ENCODE results near the gene DDAH1.
"Not testable (repeated sequence)": the region's sequence is repeated elsewhere in the genome, so short reads cannot be mapped to it uniquely, and the experiment has no call there.

The DDAH1 gene

DNA sequence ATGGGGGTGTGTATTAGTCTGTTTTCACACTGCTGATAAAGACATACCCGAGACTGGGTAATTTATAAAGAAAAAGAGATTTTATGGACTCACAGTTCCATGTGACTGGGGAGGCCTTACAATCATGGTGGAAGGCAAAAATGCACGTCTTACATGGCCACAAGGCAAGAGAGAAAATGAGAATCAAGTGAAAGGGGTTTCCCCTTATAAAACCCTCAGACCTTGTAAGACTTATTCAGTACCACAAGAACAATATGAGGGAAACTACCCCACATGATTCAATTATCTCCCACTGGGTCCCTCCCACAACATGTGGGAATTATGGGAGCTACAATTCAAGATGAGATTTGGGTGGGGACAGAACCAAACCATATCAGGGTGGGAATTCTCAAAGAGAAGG lies 5.2 kb upstream of the DDAH1 start:
- not testable (repeated sequence) for DNase-seq (ENCODE audit: low read depth, low spot score)

DNA sequence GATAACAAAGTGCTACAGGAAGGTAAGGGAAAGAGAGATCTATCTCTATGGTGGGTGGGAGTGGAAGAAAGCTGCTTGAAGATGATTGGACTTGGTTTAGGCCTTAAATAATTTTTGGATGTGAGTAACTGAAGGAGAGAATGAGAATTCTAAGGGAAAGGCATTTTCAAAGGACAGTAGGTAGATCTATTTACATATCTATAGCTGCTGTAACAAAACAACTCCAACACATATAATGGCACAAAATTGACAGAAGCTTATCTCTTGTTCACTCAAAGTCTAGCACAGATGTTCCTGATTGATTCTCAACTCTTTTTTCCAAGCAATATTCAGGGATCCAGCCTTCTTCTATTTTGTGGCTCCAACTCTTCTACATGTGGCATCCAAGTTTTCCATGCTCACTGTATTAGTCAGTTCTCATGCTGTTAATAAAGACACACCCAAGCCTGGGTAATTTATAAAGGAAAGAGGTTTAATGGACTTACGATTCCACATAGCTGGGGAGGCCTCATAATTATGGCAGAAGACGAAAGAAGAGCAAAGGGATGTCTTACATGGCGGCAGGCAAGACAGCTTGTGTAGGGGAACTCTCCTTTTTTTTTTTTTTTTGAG lies 3.1 kb upstream of the DDAH1 start:
- no peak for DNase-seq (ENCODE audit: low read depth, low spot score)

DNA sequence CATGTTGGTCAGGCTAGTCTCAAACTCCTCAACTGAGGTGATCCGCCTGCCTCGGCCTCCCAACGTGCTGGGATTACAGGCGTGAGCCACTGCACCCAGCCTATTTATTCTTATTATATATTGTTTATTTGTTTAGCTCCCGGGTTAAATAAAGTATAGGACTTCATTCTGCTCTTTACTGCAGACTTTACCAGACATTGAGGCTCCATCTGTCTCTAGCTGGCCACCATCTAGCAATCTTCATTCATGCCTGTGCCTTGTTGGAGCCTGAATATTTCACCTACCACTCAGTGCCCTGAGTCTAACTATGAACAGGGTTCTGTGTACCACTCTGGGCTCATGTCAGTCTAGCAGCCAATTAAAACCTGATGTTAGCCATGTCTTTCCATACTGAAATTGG lies 2.1 kb upstream of the DDAH1 start:
- DNase-seq (ENCODE audit: low read depth, low spot score), result no peak

DNA sequence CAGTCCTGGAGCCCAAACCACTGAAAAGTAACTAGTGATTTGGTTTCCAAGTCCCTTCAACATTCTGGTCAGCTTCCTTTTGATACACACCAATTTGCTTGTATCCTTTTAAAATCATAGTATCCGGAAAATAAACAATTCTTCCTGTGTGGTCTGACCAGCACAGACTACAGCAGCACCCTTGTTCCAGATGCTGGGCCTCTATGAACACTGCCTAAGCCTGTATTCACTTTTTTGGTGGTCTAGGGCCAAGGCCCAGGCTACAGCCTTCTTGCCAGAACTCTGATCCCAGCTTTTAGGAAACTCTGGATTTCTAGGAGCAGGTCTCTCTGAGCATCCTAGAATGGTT lies 801 bp upstream of the DDAH1 start:
- DNase-seq (ENCODE audit: low read depth, low spot score), result no peak

DNA sequence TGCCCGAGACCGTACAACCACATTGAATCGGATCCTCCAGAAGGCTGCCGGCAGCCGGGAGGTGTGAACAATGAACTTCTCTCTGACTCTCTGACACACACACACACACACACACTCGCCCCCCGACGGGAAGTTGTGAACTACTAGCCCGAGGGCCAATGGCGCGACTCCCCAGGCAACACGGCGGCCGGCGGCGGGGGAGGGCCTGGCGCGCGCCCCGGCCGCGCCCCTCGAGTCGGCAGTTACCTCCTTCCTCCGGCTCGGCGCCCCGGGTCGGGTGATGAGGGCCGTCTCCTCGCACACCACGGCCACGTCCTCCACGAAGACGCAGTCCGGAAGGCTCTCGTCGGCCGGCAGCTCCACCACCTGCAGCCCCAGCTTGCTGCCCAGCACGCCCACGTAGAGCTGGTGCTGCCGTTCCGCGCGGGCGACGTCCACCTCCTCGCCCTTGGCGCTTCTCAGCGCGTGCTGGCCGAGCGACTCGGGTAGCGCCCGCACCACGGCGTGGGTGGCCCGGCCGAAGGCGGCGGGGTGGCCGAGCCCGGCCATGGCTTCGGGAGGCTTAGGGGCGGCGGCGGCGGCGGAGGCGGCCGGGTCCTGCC lies 361 bp downstream of the DDAH1 start:
- no peak for DNase-seq (ENCODE audit: low read depth, low spot score)

DNA sequence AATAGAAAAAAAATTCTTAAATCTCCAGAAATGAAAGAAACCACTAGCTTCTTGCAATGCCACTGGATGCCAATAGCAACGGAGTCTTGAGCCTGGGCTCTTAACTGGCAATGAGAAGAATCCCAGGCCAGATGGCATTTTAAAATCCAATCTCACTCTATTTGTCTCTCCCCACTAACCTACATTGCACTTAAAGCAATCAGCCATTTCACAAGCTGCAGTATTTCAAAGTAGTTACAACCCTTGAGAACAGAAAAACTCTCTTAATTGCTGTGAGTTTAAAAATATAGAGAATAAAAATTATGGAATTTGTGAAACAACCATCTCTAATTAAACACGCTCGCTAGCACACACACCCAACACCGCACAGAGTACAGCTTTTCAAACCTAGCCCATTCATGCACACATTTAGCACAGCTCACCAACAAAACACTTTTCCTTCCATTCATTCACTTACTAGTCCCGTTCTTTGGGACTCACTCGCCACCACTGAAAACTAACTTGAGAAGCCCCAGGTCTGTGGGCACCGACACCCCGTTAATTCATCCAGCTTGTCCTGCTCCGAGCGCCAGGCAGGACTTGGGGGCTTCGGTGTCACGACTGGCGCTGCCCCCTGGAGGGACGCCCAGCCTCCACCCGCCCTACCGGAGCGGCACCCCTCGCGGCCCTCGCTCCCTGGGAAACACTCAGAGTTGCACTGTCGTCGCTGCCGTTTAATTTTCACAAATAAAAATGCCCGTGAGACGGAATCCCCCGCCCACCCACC lies 1.0 kb downstream of the DDAH1 start:
- DNase-seq (ENCODE audit: low read depth, low spot score), result no peak

DNA sequence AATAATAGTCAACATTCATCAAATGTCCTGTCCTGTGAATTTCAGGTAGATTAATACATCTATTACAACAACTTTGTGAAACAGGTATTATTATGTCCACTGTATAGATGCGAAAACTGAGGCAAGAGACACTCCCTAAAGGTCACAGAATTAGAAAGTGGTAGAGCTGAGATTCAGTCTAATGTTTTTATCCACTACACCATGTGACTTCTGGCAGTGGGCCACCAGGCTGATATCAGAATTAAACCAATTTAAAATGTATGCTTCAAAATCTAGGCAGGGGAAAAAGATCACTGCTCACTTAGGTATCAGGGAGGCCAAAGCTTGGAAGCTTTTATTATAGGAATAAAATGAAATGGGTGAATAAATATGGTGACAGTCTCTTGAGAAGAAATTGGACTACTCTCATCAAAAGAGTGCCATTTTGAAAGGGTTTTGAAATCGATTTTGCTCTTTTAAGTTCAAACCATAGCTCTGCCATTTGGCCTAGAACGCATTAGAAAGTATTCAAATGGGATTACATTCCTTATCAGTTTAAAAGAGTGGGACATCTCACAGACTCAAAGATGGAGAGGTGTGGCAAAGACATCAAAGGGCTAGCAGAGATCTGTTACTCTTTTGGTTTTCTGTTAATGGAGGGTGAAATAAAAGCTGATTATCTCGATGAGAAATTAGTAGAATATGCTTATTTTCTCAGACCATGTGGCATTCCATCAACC lies 1.9 kb downstream of the DDAH1 start:
- no peak for DNase-seq (ENCODE audit: low read depth, low spot score)

DNA sequence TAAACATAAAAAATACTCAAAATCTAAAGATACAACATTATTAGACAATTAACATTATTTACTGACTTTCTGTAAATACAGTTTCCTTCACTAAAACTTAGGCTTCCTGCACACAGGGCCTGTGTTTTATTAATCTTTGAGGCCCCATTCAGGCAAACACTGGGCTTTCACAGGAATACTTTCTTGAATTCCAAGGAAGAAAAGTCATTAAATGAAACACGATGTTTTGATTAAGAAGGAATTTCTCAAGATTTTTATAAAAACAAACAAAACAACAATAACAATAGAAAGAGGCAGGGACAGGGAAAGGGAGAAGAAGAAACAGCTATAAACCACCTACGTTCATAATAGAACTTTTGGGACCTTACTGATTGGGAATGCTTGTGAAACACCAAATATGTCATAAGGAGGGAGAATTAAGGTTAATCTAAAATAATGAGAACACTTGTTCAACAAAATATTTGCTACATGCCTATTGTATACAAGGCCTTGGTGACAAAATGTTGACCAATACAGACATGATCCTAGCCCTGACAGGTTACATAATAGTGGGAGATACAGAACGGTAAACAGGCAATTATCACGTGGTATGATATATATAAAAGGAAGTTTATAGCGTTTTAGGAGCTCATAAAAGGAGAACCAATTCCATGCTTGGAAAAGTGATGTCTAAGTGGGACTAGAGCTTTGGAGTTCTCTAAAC lies 3.6 kb downstream of the DDAH1 start:
- no peak for DNase-seq (ENCODE audit: low read depth, low spot score)

DNA sequence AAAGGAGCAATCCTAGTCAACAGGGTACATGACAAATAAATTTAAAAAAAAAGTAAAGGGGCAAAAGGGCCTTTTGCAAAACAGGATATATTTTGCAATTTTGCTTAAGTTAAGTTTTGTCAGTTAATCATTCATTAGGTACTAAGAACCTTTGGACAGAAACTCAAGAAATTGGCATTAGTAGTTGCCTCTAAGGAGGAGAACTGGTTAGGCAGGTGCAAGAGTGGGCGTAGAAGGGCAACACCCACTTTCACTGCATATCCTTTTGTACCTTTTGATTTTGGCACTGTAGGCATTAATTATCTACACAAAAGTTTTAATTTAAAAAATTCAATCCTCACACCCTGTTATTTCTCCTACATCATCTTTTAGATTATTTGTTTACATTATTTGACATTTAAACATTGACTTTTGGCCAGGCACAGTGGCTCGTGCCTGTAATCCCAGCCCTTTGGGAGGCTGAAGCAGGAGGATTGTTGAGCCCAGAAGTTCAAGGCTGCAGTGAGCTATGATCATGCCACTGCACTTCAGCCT lies 4.3 kb downstream of the DDAH1 start:
- DNase-seq (ENCODE audit: low read depth, low spot score), result no peak

DNA sequence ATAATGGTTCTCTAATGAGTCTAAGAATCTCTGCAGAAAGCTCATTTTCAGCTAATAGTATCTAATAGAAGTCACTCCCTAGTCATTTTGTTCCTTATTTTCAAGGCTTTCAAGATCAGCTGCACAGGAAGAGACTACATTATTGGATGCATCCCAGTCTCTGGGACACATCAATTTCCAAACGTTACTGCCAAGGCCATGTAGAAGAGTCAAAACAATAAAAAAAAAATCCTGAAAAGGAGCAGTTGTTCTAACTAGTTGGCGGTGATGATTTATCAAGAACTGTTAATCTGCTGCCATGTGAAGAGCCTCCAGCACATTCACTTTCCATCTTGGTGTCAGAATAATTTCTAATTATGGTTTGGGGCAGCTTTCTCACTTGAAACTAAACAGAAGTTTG lies 5.7 kb downstream of the DDAH1 start:
- no peak for DNase-seq (ENCODE audit: low read depth, low spot score)

DNA sequence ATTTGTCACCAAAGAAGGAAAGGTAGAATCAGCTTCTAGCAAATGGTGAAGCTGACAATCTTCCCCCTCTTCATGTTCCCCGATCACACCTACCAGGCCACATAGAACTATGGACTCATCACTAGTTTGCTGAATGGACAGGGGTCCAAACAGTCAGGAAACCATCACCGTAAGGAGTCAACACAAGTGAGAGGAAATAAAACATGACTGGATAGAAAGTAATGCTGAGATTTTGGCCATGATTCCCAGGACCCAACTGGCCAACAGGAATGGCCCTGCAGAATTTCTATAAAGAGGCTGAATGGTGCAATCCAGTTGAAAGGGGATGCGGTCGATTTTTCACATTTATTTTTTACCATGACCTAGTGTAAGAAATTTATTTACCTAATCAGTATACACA lies 10.7 kb downstream of the DDAH1 start:
- DNase-seq (ENCODE audit: low read depth, low spot score), result no peak

DNA sequence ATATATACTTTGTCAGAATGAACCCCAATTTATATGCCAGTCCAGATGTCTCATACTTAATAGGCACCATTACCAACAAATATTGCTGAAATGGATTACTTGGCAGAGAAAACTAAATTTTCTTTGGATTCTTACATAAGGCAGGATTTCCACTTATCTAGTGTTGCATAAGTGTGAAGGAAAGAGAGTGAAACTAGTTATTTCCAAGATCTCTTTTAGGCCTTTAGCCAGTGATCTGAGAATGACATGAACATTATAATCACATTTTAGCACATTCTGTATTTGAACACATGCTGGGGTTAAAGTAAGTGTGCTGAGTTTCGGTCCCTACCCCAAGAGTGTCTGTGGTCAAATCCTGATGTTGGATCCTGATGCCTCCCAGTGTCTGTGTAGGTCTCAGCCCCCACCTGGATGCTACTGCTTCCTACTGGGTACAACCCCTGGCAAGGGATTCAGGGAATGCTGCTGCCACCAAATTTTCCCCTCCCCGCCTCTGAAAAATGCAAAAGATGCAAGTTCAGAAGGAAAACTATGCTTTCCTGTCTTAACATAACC lies 11.2 kb downstream of the DDAH1 start:
- DNase-seq (ENCODE audit: low read depth, low spot score), result no peak

DNA sequence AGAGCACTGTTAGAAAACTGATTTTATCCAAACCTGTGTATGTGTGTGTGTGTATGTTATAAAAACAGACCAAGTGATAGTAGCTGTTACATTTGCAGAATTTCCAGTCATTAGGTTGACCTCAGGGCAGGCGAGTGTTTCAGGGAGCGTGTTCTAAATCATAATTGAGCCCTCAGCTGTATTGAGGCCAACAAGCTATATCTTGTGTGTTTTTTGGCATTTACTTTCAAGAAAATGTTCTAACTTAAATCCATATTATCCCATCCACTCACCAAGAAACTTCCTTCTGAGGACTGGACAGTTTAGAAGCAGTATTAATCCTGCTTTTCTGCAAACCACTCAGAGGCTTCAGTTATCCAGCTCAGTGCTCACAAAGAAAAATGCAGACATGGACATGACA lies 12.0 kb downstream of the DDAH1 start:
- DNase-seq (ENCODE audit: low read depth, low spot score), result no peak

DNA sequence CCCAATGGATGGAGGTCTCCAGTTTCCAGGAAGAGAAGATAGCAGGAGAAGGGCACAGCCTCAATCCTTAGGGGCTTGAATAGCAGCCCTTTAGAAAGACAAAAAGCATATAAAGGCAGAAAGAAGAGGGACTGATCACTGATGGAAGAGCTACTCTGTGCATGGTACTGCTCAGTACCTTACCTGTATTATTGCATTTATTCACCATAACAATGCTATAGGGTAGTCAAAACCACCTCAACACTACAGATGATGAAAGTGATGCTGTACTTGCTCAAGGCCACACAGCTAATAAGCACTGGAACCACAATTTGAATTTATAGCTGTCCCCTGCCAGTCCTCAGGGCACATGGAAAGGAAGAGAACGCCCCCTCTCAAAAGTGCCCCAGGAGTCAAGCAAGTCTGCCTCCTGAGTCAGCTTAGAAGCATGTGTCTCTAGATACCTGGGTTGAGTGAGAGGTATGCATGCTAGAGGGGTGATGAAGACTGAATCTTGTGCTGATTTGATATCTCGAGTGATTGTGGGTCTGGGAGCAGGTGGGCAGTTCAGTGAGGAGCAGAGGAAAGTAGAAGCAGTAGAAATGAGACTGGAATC lies 13.6 kb downstream of the DDAH1 start:
- DNase-seq (ENCODE audit: low read depth, low spot score), result no peak

DNA sequence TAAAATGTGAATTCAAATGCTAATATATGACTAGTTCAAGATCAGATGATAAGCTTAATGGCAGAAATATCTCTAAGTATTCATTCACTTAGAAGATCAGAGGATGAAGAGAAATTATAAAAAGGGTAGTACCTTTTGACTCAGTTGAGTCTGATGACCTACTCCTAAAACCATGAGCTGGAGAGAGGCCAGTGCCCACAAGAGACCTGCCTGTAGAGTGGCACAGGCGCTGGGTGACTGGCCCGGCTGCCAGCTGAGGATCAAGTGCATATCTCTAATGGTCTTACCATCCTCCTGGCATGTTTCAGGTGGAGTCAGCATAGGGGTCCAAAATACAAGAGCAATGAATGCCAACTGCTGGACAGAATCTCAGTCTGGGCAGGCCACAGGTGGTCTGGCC lies 14.1 kb downstream of the DDAH1 start:
- DNase-seq (ENCODE audit: low read depth, low spot score), result no peak

DNA sequence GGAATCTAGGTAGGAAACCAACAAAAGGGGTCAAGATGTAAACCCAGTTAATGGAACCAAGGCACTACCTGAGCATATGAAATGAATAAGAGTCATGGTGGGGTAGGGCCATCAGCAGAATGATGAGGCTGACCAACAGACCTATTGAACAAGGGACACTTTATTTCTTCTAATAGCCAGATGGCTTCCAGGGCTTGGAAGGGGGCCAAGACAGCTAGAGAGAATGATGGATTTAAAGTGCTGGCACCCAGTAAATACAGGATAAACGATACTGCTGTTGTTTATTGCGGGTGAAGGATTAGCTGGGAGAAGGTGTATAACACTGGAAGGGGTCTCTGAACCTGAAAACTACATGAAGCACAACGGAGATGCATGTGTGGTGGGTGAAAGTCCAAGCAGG lies 15.6 kb downstream of the DDAH1 start:
- DNase-seq (ENCODE audit: low read depth, low spot score), result no peak

DNA sequence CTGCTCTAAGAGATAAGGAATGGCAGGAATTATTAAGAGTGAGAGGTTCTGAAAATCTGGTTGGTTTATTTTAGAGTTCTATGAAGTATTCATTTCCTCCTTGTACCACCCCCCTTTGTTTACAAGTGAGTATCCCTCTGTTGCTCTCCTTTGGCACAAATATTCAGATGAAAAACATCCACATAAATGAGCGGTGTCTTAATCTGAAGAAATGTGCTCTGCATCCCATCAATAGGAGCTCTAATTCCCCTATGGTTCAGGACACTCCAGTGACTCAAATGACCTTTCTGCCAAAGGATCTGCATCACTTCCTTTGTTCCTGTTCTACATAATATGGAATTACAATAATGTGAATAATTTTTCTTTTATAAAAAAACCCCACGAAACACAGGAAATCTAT lies 16.6 kb downstream of the DDAH1 start:
- DNase-seq (ENCODE audit: low read depth, low spot score), result no peak

DNA sequence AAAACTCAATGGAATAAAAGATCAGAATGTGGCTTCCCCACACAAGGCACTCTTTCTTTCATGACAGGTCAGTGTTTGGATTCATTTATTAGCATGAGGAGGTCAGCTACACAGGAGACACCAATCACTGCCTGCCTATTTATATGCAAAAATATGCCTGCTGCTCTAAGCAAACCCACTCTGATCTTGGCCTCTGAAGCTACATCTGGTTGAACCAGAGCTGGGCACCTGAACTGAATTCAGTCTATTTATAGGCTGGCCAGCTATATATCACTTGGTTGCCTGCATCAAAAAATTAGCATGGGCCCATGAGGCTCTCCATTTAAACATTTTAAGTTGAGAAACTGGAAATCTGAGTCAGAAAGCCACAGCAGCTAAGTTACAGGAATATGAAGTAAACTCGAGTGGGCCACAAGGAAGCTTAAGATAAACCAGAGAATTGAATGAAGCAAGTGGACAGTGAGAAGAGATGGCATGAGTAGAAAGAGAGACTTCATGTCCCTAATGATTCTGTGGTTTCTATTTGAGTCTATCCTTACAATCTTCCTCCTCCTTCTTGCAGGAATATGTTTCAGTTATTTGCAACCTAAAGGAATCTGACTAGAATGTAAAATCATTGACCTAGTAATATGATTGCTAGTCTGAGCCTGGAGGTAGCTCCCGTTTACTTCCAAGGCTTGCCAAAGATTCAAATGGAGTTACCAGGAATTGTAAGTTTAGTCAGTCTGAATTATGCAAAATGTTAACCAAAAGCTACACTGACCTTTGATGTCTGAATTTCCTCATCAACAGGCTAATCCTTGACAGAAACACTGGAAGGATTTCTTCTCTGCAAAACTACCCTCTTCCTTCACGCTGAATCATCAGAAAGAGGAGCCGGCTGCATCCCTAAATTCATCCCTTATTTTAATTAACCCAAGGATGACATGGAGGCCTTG lies 17.7 kb downstream of the DDAH1 start:
- DNase-seq (ENCODE audit: low read depth, low spot score), result no peak

DNA sequence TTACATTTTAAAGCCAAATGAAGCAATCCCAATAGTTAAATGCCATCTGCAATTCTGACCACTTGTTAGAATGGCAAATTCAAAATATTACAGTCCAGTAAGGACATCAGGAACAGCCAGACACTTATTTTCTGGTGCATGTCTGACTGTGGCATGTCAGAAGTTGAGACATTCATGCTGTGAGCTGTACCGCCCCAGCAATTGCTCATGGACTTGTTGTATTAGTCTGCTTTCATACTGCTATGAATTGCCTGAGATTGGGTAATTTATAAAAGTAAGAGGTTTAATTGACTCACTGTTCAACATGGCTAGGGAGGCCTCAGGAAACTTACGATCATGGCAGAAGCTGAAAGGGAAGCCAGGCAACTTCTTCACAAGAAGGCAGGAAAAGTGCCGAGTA lies 19.1 kb downstream of the DDAH1 start:
- DNase-seq (ENCODE audit: low read depth, low spot score), result no peak

DNA sequence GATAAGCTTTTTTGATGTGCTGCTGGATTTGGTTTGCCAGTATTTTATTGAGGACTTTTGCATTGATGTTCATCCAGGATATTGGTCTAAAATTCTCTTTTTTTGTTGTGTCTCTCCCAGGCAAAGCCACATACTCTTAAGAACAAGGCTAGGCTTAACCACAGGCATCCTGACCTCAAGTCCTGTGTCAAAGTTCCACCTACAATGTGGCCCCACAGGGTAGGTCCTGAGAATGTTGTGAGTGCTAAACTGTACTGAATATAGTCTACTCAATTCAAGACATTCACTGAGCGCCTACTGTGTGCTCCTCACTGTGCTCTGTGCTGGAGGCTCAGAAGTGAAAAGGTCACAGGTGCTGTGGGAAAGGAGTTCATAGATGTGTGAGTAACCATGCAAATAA lies 20.6 kb downstream of the DDAH1 start:
- DNase-seq (ENCODE audit: low read depth, low spot score), result no peak

All from brain pericyte (primary cell).